Cerebellar nuclear complex (tissue), 1 donor: ENCODE data around the gene C10orf143.
"Not testable (repeated sequence)": the region's sequence is repeated elsewhere in the genome, so short reads cannot be mapped to it uniquely, and the experiment has no call there.

Experiments
- DNase-seq, 2 experiments: peaks; one replicate each; lab custom pipeline; 2025; lab: John Stamatoyannopoulos, UW

C10orf143 gene

GRCh38 chr10:130111852-130112180 is 1.2 kb upstream of the C10orf143 start:
- no peak for DNase-seq

DNA sequence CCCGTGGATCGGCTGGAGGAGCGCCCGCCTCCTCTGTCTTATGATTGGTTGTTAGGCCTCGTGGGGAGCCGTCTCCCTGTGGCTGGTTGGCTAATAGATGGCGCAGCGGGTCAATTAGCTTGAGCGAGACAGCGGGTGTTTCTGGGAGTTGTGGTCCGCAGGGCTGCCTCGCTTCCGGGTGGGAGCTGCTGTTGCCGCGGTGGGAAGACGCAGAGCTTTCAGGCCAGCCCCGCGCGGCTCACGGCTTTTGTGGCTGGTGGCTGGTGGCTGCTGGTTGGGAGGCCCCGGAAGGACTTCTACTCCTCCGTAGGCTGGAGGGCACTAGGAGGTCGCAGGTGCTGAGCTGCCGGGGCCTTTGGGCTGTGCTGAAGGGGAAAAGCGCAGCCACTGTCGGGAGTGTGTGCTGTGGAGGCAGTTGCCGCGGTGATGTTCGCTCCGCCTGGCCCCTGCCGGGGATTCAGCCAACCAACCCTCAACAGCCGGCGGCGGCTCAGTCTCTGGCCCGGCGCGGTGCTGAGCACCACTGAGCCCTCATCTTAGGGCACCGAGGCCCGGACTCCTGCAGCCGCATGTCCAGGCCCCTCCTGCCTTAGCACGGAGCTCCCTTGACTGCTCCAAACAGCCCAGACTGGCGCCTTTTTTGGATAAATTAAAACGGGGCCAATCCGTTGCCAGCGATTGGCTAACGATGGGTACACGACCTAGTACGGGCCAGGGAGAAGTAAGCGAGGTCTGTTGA is 652 bp upstream of the C10orf143 start:
- DNase-seq = peak; percentile 78 to 94

- DNase-seq = peak in 1 of 2 experiments; percentile 56
These were observed 809 bp downstream of the C10orf143 start for GRCh38 chr10:130109796-130110245.

DNA sequence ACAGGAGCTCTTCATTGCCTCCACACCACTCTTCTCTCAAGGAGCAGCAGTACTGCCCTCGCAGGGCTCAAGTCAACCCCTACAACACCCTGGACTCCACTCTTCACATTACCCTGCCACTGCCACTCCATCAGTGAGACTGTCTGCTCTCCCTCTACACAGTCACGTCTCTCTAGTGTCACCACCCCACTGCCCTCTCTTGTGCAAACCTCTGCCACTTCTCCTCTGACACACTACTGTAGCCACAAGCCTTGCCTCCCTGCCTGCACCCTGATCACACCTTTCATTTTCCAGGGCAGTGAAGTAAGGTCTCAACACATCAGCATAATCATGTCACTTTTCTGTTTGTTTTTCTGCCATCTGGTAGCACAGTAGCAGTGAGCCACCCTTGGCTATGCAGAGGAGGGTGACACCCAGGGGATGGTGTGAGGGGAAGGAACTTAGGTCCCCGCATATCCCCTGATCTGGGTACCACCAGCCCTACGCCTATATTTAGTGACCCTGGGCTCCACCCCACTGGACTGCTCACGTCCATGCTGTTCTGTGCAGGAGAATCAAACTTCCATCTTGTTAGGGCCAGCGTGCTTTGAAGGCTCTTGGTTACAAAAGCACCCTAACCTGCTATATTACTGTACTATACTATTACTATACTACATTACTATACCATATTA is 1.6 kb downstream of the C10orf143 start:
- no peak for DNase-seq

GRCh38 chr10:130108146-130108545 is 2.5 kb downstream of the C10orf143 start:
- DNase-seq = not testable (repeated sequence)

DNA sequence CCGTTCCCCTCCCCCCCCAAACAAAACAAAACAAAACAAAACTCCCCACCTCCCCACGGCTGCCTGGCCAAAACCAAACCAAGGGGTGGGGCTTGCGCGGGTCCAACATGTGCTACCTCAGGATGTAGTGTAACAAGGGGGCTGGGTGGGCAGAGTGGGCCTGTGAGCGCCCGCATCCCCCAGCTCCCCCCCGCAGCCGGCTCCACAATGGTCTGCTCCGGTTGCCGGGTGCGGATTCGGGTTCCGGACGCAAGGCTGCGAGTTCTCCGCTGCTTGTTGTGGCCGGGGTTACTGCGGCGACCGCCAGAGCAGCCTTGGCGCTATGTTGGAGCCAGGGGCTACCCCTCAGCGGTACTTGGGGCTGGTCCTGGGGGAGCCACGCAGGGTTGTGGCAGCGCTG is 4.9 kb downstream of the C10orf143 start:
- no peak for DNase-seq

GRCh38 chr10:130099344-130099743 is 11.3 kb downstream of the C10orf143 start:
- no peak for DNase-seq

DNA sequence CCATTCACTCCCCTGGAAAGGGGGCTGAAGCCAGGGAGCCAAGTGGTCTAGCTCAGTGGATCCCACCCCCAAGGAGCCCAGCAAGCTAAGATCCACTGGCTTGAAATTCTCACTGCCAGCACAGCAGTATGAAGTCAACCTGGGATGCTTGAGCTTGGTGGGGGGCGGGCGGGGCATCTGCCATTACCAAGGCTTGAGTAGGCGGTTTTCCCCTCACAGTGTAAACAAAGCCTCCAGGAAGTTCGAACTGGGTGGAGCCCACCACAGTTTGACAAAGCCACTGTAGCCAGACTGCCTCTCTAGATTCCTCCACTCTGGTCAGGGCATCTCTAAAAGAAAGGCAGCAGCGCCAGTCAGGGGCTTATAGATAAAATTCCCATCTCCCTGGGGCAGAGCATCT is 20.1 kb downstream of the C10orf143 start:
- not testable (repeated sequence) for DNase-seq

DNA sequence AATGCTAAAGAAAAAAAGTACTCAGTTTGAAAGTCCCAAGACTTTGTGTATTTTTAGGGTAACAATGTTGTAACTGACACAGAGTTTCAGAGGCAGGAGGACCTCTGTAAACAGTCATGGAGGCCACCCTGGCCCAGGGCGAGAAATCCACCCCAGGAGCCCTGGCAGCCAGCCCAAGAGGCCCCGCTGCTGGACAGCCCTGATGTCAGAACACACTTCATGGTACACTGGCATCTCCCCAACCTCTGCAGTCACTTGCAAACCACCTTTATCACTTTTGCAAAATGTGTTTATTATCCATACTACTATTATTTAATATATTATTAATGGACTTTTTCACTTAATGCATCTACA is 30.2 kb downstream of the C10orf143 start:
- DNase-seq = no peak

- no peak for DNase-seq
These were observed 30.8 kb downstream of the C10orf143 start for GRCh38 chr10:130079614-130080460.

GRCh38 chr10:130078120-130078519 is 32.5 kb downstream of the C10orf143 start:
- DNase-seq = no peak

- no peak for DNase-seq
These were observed 33.9 kb downstream of the C10orf143 start for GRCh38 chr10:130076681-130077080.

DNA sequence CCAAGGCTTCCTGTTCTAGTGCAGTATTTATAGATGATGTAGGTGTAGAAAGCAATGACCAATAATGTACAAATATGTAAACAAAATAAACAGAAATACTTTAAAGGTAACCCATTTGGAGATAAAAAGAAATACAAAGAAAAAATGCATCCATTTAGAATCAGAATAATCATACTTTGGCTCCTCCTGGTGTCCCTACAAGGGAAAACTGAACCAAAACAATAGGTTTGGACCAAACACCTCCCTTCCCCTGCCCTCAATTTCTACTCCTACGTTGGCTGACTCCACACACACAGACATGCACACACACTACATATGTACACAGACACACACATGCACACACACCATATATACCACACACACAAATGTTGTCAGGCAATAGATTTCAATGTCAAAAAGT is 36.0 kb downstream of the C10orf143 start:
- DNase-seq = no peak

DNA sequence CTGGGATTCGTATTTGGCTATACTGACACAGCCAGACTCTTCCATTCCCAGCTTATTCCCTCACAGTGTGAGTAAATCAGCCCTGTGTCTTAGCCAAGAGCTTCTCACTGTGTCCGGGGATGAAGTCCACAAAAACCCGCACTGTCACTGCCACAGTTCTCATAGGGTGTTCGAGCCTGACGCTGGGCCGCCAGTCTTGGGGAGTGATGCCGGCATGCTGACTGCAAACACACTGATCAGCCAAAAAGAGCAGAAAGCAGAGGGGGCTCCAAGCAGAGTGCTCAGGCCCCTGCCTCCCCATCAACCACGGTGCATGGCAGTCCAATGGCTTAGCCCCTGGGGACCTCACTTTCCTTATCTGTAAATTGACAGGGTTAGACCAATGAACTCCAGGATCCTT is 36.7 kb downstream of the C10orf143 start:
- no peak for DNase-seq

GRCh38 chr10:130072247-130072646 is 38.4 kb downstream of the C10orf143 start:
- DNase-seq = no peak

DNA sequence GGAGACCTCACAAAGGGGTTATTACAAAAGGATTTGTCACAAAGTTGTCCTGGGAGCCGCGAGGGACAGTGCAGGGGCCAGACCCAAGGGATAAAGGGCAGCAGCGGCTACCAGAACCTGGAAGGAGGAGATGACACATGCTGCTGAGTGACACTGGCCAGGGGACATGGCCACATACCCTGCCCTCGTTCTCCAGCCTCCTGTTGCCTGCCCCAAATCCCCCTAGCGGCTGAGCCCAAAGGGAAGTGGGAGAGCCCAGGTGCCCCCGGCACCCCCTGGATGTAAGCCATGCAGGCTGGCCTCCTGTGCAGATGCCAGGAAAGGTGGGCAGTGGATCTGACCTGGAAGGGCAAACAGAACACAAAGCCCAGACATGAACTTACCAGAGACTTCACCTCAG is 42.7 kb downstream of the C10orf143 start:
- no peak for DNase-seq

DNA sequence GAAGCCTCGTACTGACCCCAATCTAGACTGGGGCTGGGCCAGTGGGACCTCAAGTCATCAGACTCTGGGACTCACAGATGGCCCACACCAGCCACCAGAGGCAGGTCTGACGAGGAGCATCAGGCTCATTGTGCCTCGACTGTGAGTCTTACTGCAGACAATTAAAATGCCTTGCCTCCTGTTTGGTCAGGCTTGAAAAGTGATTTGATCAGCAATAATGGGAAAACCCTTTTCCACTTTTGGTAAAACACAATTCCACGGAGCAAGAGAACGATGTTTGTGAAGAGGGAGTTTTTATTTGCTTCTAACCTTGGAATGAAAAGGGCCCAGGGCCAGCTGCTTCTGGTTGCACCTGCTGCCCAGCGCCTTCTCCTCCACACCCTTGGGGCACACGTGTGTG is 43.9 kb downstream of the C10orf143 start:
- no peak for DNase-seq

DNA sequence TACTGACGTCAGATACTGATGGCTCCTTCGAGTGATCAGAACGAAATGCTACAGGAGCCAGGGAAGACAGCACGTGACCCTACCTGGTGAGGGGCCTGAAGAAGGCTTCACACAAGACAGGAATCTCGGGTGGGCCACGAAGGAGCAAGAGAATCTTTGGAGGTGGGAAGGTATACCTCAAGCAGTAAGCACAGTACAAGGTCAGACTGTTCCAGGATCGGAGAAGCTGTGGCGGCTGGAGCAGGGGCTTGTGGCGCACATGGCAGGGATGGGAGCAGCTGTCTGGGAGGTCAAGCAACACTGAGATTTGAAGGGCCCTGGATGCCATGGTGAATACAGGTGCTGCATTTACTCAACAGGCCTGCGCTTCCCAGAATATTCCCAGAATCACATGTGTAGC is 45.4 kb downstream of the C10orf143 start:
- DNase-seq = no peak

DNA sequence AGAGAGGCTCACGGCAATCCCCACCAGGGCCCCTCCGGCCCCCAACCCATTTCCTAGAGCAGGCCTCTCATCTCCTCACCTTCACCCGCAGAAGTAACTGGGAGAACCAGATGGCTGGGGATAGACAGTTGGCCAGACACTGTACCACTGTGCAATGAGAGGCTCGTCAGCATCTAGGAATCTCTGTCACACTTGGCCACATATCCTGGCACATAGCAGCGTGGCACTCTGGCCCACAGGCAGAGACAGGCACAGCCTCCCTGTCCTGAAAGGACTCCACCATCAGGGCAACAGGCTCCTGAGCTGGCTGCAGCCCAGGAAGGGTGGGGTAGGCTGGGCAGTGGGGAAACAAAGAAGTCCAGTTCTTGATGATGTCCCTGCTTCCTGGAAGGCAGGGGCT is 45.8 kb downstream of the C10orf143 start:
- no peak for DNase-seq

DNA sequence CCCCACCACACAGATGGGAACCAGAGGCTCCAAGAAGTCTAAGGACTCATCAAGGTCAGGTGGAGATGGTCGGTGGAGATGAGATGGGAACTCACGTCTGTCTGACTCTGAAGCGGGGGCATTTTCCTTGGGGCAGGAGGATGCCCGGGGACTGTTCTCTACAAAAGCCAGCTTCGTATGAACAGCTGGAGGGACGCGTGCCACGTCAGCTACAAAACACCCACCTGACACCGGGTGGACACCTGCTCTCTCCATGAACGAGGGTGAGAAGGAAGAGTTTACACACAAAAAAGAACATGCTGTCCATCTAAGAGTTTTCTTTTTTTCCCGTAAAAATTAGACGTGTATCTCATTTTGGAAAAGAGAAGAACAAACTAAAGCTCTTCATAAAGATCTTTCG is 47.7 kb downstream of the C10orf143 start:
- DNase-seq = no peak

- DNase-seq = no peak
These were observed 48.4 kb downstream of the C10orf143 start for GRCh38 chr10:130062201-130062600.

- DNase-seq = no peak
These were observed 48.9 kb downstream of the C10orf143 start for GRCh38 chr10:130061760-130062159.

DNA sequence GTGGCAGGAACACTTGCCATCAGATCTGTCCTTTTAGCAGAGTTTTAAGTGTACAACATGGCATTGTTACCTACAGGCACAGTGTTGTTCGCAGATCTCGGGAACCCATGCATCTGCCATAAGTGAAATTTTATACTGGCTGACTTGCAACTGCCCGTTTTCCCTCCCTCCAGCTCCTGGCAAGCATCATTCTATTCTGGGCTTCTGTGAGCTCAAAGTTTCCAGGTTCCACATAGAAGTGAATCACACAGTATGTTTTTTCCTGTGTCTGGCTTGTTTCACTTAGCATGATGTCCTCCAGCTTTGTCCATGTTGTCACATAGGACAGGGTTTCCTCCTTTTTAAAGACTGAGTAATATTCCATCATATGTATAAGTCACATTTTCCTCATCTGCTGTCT is 56.6 kb downstream of the C10orf143 start:
- DNase-seq = no peak
